BLaER1 treated with 17β-estradiol and CSF1 and Interleukin-3, amounts not matched to agents 10 nM and 100 nM (cell line): ENCODE measurements around the gene EXOSC10.

Experiments
- H3K27ac ChIP-seq, 11 experiments: shearing (Covaris generic); formaldehyde crosslinking; 2 replicates each; pipeline ENCODE4 v1.8.1; 2022
- H3K27me3 ChIP-seq, 11 experiments: shearing (Covaris generic); formaldehyde crosslinking; 2 replicates each; pipeline ENCODE4 v1.8.1; 2022
- H3K36me3 ChIP-seq, 11 experiments: shearing (Covaris generic); formaldehyde crosslinking; 2 replicates each; pipeline ENCODE4 v1.8.1; 2022
- H3K4me1 ChIP-seq, 10 experiments: shearing (Covaris generic); formaldehyde crosslinking; 2 replicates each; pipeline ENCODE4 v1.8.1; 2022
- H3K4me2 ChIP-seq, 11 experiments: shearing (Covaris generic); formaldehyde crosslinking; 2 replicates each; pipeline ENCODE4 v1.8.1; 2022
- H3K4me3 ChIP-seq, 10 experiments: shearing (Covaris generic); formaldehyde crosslinking; 2 replicates each; pipeline ENCODE4 v1.8.1; 2022
- H3K9ac ChIP-seq, 11 experiments: shearing (Covaris generic); formaldehyde crosslinking; 2 replicates each; pipeline ENCODE4 v1.8.1; 2022
- H3K9me3 ChIP-seq, 11 experiments: shearing (Covaris generic); formaldehyde crosslinking; replicated peaks in 1 of 11; 2 replicates each; pipeline ENCODE4 v1.8.1; 2022
- H4K20me1 ChIP-seq, 11 experiments: shearing (Covaris generic); formaldehyde crosslinking; 2 replicates each; pipeline ENCODE4 v1.8.1; 2022
- Cebpa-rat ChIP-seq, 11 experiments: shearing (Covaris generic); IDR thresholded peaks; 2 replicates each; pipeline ENCODE4 v1.8.1; 2022

EXOSC10 gene

DNA sequence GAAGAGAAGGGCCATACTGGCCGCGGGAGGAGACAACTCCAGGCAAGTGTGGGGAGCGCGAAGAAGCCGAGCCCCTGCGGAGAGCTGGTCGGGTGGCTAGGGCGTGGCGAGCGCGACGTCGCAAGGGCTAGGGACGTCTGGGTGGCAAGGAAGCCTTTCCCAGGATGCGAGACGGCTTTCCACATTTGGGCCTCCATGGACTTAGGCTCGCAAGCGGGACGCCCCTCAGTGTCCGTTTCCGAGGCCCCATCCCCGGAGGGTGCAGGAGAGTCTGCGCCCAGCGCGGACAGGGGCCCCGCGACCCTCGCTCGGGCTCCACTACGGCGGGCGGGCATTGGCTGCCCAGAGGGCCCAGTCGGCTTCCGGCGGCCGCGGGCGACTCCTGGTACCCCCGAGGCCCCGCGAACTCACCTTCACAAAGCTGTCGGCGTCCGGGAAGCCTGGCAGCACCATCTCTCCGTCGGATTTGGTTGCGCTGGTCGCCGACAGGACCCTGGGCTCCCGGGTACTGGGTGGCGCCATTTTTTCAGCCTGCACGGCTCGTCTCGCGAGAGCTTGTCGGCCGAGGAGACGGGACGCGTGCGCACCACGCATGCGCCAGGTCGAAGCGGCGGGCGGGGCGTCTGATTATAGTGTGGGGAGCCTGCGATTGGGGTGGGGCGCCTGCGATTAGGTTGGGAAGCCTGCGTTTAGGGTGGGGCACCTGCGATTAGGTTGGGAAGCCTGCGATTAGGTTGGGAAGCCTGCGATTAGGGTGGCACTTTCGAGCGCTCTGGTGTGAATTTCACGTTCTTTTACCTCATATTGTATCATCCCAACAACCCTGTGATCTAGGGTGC lies at the start of gene EXOSC10:
TSS of gene EXOSC10 (minus strand) at position 560 of the 839 bp plus-strand sequence. CDS start at position 522, 38 bp downstream.
- Histone ChIP-seq H4K20me1 (peaks cover 0 to 15% (median 0%) of the 10 kb centered on the region in 11 experiments; a peak in 4 of 22 replicates), H3K36me3 (peaks cover 33 to 42% (median 36%) of the 10 kb centered on the region in 11 experiments), H3K9ac (peak within 1 kb of the TSS; percentile 92 to 99 (median 96)), H3K9me3 (no peaks in the 10 kb centered on the region), H3K4me3 (peak within 1 kb of the TSS; percentile 82 to 100 (median 90)), H3K27ac (peak within 1 kb of the TSS; percentile 87 to 97 (median 93)), H3K4me1 (peaks cover 17 to 23% (median 20%) of the 10 kb centered on the region in 10 experiments), H3K27me3 (no peaks in the 10 kb centered on the region), H3K4me2 (peak within 1 kb of the TSS; percentile 71 to 95 (median 86))
- TF ChIP-seq Cebpa-rat (IDR thresholded peaks at IDR 0.05): no peak

DNA sequence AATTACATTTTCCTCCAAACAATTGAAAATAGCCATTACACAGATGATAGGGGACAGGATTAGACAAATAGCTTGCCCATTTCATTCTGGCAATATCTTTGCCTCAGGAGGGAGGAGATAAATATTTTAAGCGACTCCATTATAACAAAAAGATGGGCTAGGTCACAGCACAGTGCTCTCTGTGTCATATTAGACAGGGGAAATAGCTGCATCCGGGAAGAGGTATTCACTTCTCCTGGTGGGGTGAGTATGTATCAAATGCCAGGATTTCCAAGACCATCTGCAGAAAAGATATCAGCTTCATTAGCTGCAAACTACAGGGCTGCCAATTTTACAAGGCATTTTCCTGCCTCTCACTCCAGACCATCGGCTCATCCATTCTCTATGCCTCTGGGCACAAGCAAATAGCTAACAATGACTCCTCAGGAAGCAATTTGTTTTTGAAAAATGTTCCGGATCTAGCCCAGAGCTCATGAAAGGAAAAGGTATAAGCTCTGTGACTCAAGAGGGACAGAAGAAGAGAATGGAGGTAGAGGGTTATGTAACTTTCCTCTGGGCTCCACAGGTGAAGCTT lies 47.6 kb upstream of the EXOSC10 start:
- TF ChIP-seq Cebpa-rat (IDR thresholded peaks at IDR 0.05): no peak
- Histone ChIP-seq H3K4me1 (no peaks in the 10 kb centered on the region), H3K27me3 (no peaks in the 10 kb centered on the region), H4K20me1 (peaks cover 0 to 6% (median 0%) of the 10 kb centered on the region in 11 experiments; a peak in 1 of 22 replicates), H3K27ac (no peak overlapping the region), H3K4me3 (no peak overlapping the region), H3K9me3 (no peaks in the 10 kb centered on the region), H3K36me3 (peaks cover 97 to 100% (median 99%) of the 10 kb centered on the region in 11 experiments), H3K4me2 (no peak overlapping the region), H3K9ac (no peak overlapping the region)

DNA sequence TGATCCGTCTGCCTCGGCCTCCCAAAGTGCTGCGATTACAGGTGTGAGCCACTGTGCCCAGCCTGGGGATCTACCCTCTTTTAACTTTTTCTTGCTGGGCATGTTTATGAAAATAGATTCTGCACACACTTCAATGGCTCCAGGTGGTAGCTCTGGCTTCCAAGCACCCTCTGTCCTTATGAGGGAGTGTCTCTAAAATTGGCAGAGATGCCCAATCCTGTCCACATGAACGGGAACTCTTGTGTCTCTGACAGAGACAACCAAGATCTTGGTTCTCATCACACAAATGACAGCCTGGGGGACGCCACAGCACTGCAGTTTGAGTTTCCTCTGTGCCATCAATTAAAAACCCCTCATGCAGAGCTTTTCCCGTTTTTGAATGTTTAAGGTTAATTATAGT lies 46.1 kb upstream of the EXOSC10 start:
- Histone ChIP-seq H3K9me3 (no peaks in the 10 kb centered on the region), H3K27ac (no peak overlapping the region), H3K36me3 (peaks cover 81 to 98% (median 95%) of the 10 kb centered on the region in 11 experiments), H3K4me2 (no peak overlapping the region), H4K20me1 (no peaks in the 10 kb centered on the region), H3K4me3 (no peak overlapping the region), H3K27me3 (no peaks in the 10 kb centered on the region), H3K9ac (no peak overlapping the region), H3K4me1 (no peaks in the 10 kb centered on the region)
- TF ChIP-seq Cebpa-rat (IDR thresholded peaks at IDR 0.05): no peak

DNA sequence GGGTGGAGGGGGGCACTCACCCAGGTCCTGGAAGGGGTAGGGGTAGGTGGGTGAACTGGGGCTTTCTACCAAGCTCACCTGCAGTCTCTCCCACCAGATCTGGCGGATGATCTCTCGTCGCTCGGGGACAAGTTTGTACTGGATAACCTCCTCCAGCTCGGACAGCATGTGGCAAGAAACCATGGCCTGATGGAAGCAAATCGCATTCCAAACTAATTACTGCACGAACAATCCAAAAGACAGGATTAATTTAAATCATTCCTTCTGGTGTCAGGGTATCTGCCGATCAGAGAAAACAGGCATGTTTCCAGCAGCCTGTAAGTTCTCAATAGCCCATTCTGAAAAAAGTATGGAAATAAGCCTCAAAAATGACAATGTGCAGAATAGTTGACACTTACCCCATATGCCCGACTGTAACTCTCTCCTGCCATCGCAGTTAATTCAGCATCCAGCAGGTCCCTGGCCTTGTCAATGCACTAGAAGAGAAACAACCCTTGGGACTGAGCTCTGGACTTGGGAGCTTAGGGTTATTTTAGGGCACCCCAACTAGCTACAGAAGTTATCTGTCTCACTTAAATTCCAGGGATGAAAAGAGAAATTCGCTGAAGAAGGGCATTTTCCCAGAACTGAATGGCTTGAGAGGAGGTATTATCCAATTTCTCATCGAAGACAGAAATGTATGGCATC lies 45.0 kb upstream of the EXOSC10 start:
- no peak for TF ChIP-seq Cebpa-rat (IDR thresholded peaks at IDR 0.05)
- H3K27me3 ChIP-seq: no peaks in the 10 kb centered on the region
- H3K9me3 ChIP-seq: no peaks in the 10 kb centered on the region
- H3K4me3 ChIP-seq: no peak overlapping the region
- H3K4me1 ChIP-seq: no peaks in the 10 kb centered on the region
- peaks cover 81 to 97% (median 94%) of the 10 kb centered on the region in 11 experiments for H3K36me3 ChIP-seq
- no peaks in the 10 kb centered on the region for H4K20me1 ChIP-seq
- H3K9ac ChIP-seq: no peak overlapping the region
- no peak overlapping the region for H3K4me2 ChIP-seq
- no peak overlapping the region for H3K27ac ChIP-seq

DNA sequence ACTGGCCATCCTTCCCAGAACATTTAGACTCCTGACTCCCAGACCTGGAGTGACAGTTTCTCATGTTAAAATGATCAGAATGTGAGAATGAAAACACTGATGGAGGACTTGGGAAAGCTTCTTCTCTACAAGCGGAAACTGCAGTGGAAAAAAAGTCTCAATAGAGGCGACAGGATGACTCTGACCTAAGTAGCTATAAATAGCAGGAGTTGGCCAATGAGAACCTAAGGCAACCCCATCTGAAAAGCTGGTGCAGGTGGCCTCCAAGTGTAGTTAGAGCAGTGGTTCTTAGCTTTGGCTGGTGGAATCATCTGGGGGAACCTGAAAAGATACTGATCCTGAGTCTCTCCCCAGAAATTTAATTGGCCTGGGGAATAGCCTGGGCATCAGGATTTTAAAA lies 44.2 kb upstream of the EXOSC10 start:
- Histone ChIP-seq H3K36me3 (peaks cover 81 to 97% (median 94%) of the 10 kb centered on the region in 11 experiments), H3K27me3 (no peaks in the 10 kb centered on the region), H3K4me2 (no peak overlapping the region), H3K4me3 (no peak overlapping the region), H3K4me1 (no peaks in the 10 kb centered on the region), H3K27ac (no peak overlapping the region), H3K9ac (no peak overlapping the region), H4K20me1 (no peaks in the 10 kb centered on the region), H3K9me3 (no peaks in the 10 kb centered on the region)
- no peak for TF ChIP-seq Cebpa-rat (IDR thresholded peaks at IDR 0.05)

DNA sequence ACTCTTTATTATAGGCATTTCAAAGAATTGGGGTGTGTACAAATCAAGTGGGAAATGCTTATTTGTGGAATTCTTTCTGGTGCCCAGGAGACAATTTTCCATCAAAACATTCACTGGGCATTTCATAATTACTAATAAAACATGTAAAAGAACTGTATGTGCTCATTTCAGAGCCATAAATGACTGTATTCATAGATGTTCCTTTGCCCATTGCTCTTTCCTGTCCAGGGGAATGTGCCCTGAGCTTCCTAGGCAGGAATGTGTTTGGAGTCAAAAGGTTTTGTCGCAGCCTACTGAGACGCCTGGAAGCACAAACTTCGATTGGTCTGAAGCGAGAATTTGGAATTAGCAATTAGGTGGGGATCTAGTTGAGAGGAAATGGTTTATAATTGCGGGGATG lies 43.7 kb upstream of the EXOSC10 start:
- H3K9ac ChIP-seq: no peak overlapping the region

DNA sequence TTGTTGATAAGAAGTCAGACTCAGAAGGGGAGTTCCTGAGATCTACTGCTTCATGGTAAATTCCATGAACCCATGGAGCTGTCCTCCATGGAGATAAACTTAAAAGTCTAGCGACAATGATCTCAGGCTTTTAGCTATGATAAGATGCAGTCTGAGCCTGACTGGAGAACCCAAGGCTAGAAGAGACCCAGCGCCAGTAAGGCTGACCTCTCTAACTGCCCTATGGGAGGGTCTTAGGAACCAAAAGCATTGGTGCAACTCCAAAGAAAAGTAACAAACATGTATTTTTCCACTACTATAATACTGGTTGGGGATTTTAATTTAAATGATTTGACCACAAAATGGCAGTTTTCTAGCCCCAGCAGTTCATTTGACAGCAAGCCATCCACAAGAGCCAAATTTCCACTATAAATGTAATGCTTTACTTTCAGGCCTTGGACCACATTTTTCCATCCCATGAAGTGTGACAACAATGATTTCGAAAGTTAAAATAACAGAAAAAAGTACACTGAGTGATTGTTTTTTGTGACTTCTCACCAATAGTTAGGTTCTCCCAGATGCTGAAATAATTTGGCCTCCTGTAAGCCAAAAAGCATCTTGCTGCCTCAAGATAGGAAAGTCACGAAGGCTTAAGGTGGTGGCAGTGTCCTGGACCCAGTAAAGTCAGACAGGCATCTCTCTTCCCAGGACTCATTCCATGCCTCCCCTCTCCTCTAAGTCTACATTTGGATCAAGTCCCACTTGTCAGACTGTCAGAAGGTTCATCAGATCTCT lies 43.1 kb upstream of the EXOSC10 start:
- Histone ChIP-seq H3K27ac (no peak overlapping the region), H3K4me2 (no peak overlapping the region), H3K9me3 (no peaks in the 10 kb centered on the region), H3K4me1 (no peaks in the 10 kb centered on the region), H3K9ac (no peak overlapping the region), H3K27me3 (no peaks in the 10 kb centered on the region), H3K36me3 (peaks cover 81 to 97% (median 94%) of the 10 kb centered on the region in 11 experiments), H3K4me3 (no peak overlapping the region), H4K20me1 (no peaks in the 10 kb centered on the region; a peak in 1 of 22 replicates)
- TF ChIP-seq Cebpa-rat (IDR thresholded peaks at IDR 0.05): no peak

More for the DNA sequence above, 43.7 kb upstream of the EXOSC10 start:
- Histone ChIP-seq H3K4me1 (no peaks in the 10 kb centered on the region), H3K27ac (no peak overlapping the region), H3K36me3 (peaks cover 81 to 97% (median 94%) of the 10 kb centered on the region in 11 experiments), H3K4me2 (no peak overlapping the region), H3K9me3 (no peaks in the 10 kb centered on the region), H4K20me1 (no peaks in the 10 kb centered on the region), H3K27me3 (no peaks in the 10 kb centered on the region), H3K4me3 (no peak overlapping the region)
- no peak for TF ChIP-seq Cebpa-rat (IDR thresholded peaks at IDR 0.05)

DNA sequence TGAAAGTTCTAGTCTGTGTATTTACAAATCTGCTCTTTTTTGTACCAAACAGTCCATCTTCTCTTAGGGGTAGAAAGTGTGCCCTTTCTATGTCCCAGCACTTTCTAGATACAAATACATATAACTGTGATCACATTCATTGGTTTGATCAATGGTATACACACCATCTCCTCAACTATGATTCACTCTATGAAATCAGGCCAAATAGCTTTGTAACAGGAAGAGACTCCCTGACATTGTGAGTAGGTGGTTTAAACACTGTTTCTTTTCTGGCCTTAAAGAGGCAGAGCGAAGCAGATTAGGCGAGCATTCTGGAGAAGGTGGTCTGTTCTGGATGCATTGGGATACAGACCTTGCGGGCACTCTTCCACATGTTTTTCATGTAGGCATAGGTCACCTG lies 39.3 kb upstream of the EXOSC10 start:
- Histone ChIP-seq H3K36me3 (peaks cover 78 to 97% (median 94%) of the 10 kb centered on the region in 11 experiments), H3K4me2 (no peak overlapping the region)

More for the DNA sequence above, 39.3 kb upstream of the EXOSC10 start:
- H3K9ac ChIP-seq: no peak overlapping the region
- no peaks in the 10 kb centered on the region; a peak in 2 of 22 replicates for H4K20me1 ChIP-seq
- H3K4me1 ChIP-seq: no peaks in the 10 kb centered on the region
- no peaks in the 10 kb centered on the region for H3K27me3 ChIP-seq
- TF ChIP-seq Cebpa-rat (IDR thresholded peaks at IDR 0.05): no peak
- no peak overlapping the region for H3K4me3 ChIP-seq
- no peaks in the 10 kb centered on the region for H3K9me3 ChIP-seq
- H3K27ac ChIP-seq: no peak overlapping the region
